Stimulated activated memory B cell treated with anti-CD40 and anti-IgM and Interleukin-4, amounts not matched to agents 10 μg/mL and 1 μg/mL and 100 μg/mL, for 72 hours (primary cell): ENCODE results near the gene MCTP2.
"Not testable (repeated sequence)": the region's sequence is repeated elsewhere in the genome, so short reads cannot be mapped to it uniquely, and the experiment has no call there.

ENCODE experiments used
- ATAC-seq: fragments of 150-1000 bp; cut with Tn5 transposase; 2 replicates; pipeline ENCODE4 v1.10.0; 2021
- H3K27ac Mint-ChIP-seq: one replicate; pipeline ENCODE4 v1.8.0; 2022; ENCODE audit warnings: mild to moderate bottlenecking, mixed read lengths
- H3K27me3 Mint-ChIP-seq: one replicate; pipeline ENCODE4 v1.8.0; 2022; ENCODE audit warnings: mixed read lengths
- H3K36me3 Mint-ChIP-seq: one replicate; pipeline ENCODE4 v1.8.0; 2022; ENCODE audit warnings: mixed read lengths
- H3K4me1 Mint-ChIP-seq: one replicate; pipeline ENCODE4 v1.8.0; 2022; ENCODE audit warnings: mixed read lengths
- H3K4me3 Mint-ChIP-seq: one replicate; pipeline ENCODE4 v1.8.0; 2022; ENCODE audit warnings: mild to moderate bottlenecking, moderate library complexity, mixed read lengths
- H3K9me3 Mint-ChIP-seq: one replicate; pipeline ENCODE4 v1.8.0; 2022; ENCODE audit warnings: mixed read lengths

MCTP2 gene

GRCh38 chr15:94247789-94248638 is 16.7 kb downstream of the MCTP2 start:
- Mint-ChIP-seq H3K4me1 (peaks cover 29% of the 10 kb centered on the region), H3K27me3 (no peaks in the 10 kb centered on the region), H3K36me3 (peaks cover 11% of the 10 kb centered on the region), H3K9me3 (no peaks in the 10 kb centered on the region), H3K27ac (no peak overlapping the region), H3K4me3 (no peak overlapping the region)
- no peak for ATAC-seq

- peaks cover 15% of the 10 kb centered on the region for H3K36me3 Mint-ChIP-seq
- no peaks in the 10 kb centered on the region for H3K27me3 Mint-ChIP-seq
- no peak for ATAC-seq
- no peak overlapping the region for H3K27ac Mint-ChIP-seq
- H3K9me3 Mint-ChIP-seq, result no peaks in the 10 kb centered on the region
- no peak overlapping the region for H3K4me3 Mint-ChIP-seq
- peaks cover 49% of the 10 kb centered on the region for H3K4me1 Mint-ChIP-seq
Measured at GRCh38 chr15:94250801-94251200, 19.4 kb downstream of the MCTP2 start.

DNA sequence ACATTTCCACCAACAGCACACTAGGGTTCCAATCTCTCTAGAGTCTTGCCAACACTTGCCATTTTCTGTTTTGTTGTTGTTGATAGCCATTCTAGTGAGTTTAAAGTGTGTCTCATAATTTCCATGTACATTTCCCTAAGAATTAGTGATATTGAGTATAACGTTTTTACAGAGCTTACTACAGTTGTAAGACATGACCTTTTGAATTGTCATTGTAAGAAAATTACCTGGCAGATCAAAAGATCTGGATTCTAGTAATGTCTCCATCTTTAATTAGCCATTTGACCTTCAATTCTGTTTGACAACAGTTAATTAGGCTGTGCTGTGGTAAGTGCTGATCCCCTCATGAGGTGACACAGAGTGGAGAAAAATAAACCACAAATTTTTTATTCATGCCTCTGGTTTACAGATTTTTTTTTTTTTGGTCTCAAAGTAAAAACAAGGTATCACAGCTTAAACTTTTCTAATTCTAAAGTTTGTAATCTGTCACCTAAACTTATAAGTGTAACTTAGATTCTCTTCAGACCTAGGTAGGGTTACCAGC is 20.9 kb downstream of the MCTP2 start:
- no peaks in the 10 kb centered on the region for H3K9me3 Mint-ChIP-seq
- no peaks in the 10 kb centered on the region for H3K27me3 Mint-ChIP-seq
- H3K4me1 Mint-ChIP-seq, result peaks cover 51% of the 10 kb centered on the region
- peaks cover 15% of the 10 kb centered on the region for H3K36me3 Mint-ChIP-seq
- H3K27ac Mint-ChIP-seq, result no peak overlapping the region
- no peak for ATAC-seq
- no peak overlapping the region for H3K4me3 Mint-ChIP-seq

DNA sequence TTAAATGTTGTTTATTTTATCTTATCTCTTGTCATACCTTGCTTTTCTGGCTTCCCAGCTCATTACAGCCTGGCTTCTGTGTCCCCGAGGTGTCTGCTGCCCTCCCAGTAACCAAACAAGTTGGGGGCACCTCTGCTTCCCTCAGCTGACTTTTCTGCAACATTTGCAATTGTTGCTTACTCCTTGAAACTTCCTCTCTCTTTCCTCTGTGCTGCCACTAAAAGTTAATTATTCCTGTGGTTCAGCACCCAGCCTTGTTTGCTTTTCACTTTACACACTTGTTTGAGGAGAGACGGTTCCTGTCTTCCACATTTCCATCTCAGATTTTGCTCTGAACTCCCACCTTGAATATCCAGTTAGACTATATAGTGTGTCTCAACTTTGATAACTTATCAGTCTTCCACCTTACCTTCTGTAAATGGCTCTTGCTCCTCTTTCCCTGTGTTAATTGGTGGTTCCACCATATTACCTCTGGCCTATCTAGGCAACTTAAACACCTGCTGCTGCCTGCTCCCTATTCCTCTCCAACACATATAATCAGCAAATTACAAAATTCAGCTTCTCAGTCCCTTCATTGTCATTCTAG is 21.6 kb downstream of the MCTP2 start:
- Mint-ChIP-seq H3K27me3 (no peaks in the 10 kb centered on the region), H3K9me3 (no peaks in the 10 kb centered on the region), H3K27ac (peak overlapping the region; percentile 17), H3K36me3 (peaks cover 15% of the 10 kb centered on the region), H3K4me1 (peaks cover 50% of the 10 kb centered on the region), H3K4me3 (no peak overlapping the region)
- ATAC-seq, result no peak

GRCh38 chr15:94253742-94254141 is 22.4 kb downstream of the MCTP2 start:
- Mint-ChIP-seq H3K4me3 (no peak overlapping the region), H3K4me1 (peaks cover 57% of the 10 kb centered on the region), H3K27me3 (no peaks in the 10 kb centered on the region), H3K36me3 (peaks cover 15% of the 10 kb centered on the region), H3K9me3 (no peaks in the 10 kb centered on the region), H3K27ac (peak overlapping the region; percentile 17)
- peak; percentile 53 for ATAC-seq

- Mint-ChIP-seq H3K4me1 (peaks cover 75% of the 10 kb centered on the region), H3K27me3 (no peaks in the 10 kb centered on the region), H3K4me3 (no peak overlapping the region), H3K9me3 (no peaks in the 10 kb centered on the region), H3K27ac (no peak overlapping the region), H3K36me3 (peaks cover 15% of the 10 kb centered on the region)
- ATAC-seq, result no peak
Measured at GRCh38 chr15:94255540-94255939, 24.2 kb downstream of the MCTP2 start.

GRCh38 chr15:94256511-94256910 is 25.1 kb downstream of the MCTP2 start:
- no peak for ATAC-seq
- H3K27ac Mint-ChIP-seq, result peak overlapping the region; percentile 16
- no peaks in the 10 kb centered on the region for H3K27me3 Mint-ChIP-seq
- peaks cover 83% of the 10 kb centered on the region for H3K4me1 Mint-ChIP-seq
- H3K9me3 Mint-ChIP-seq, result no peaks in the 10 kb centered on the region
- H3K36me3 Mint-ChIP-seq, result peaks cover 14% of the 10 kb centered on the region
- no peak overlapping the region for H3K4me3 Mint-ChIP-seq

- peaks cover 74% of the 10 kb centered on the region for H3K4me1 Mint-ChIP-seq
Measured at GRCh38 chr15:94257776-94258175, 26.4 kb downstream of the MCTP2 start.

DNA sequence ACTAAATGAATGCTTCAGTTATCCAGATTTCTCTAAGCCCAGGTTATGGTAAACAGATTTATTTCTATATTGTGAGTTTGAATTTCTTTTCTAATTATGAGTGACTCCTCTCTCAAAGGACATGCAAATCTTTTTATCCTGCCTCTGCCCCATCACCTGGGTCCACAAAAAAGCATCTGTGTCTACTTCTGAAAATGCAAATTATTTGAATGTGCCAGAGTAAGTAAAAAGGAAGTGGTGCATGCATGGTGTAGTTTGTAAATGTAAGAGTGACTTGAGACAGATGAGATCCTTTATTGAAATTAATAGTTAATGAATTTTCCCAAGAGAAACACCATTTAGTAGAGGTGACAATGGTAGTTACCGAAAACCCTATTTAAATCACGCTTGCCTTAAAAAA is 26.9 kb downstream of the MCTP2 start:
- peak; percentile 91 for ATAC-seq
- peaks cover 2% of the 10 kb centered on the region for H3K36me3 Mint-ChIP-seq
- H3K9me3 Mint-ChIP-seq, result no peaks in the 10 kb centered on the region
- H3K4me1 Mint-ChIP-seq, result peaks cover 74% of the 10 kb centered on the region
- H3K27me3 Mint-ChIP-seq, result no peaks in the 10 kb centered on the region
- H3K4me3 Mint-ChIP-seq, result no peak overlapping the region
- peak overlapping the region; percentile 16 for H3K27ac Mint-ChIP-seq

More at GRCh38 chr15:94257776-94258175, 26.4 kb downstream of the MCTP2 start:
- not testable (repeated sequence) for H3K36me3 Mint-ChIP-seq, H3K4me3 Mint-ChIP-seq, ATAC-seq, H3K9me3 Mint-ChIP-seq, H3K27me3 Mint-ChIP-seq
- peak overlapping the region; percentile 16 for H3K27ac Mint-ChIP-seq

DNA sequence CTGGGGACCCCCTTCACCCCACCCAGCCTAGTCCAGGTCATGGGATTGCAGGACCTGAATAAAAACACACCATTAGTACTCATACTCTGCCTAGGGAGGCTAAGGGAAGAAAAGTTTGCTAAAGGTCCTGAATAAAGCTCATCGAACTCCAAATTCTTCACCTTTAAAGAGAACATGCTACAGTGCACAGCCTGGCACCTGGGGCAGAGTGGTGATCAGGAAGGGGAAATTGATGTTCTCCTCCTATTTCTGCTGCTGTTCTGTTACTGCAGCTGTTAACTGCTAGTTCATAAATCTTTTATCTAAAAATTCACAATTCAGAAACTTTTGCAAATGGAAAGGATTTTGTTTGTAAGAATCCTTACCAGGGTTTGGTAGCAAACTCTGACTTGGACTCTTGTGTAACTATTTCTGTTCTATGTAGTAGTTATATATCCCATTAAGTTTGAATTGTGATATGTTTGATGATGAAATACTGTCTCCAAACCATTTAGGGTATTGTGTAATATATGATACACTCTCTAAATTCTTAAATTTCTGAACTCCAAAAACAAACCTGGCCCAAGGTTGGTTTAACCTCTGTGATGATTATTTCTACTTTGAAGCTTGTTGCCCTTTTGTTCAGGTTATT is 27.9 kb downstream of the MCTP2 start:
- no peak overlapping the region for H3K4me3 Mint-ChIP-seq

DNA sequence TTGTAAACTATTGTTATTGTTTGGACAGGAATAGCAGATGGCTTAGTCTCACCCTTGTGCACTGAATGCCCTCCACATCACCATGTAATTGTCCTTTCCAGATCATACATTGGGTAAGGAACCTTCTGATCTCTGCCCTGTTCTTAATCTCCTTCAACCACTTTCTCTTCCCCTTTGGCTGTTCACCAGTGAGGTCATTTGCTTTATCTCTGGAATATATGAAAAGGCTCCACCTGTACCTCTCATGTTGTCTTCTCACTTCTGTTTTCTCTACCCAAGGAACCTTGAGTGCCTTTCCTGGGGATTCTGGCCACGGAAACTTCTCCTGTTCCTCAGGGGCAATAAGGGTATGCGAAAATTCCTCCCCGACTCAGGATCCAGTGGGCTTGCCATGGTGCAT is 28.5 kb downstream of the MCTP2 start:
- peak; percentile 62 for ATAC-seq
- Mint-ChIP-seq H3K4me1 (peaks cover 73% of the 10 kb centered on the region), H3K9me3 (no peaks in the 10 kb centered on the region), H3K27ac (peak overlapping the region; percentile 16), H3K27me3 (no peaks in the 10 kb centered on the region), H3K36me3 (no peaks in the 10 kb centered on the region), H3K4me3 (no peak overlapping the region)

More for the DNA sequence above, 27.9 kb downstream of the MCTP2 start:
- H3K27me3 Mint-ChIP-seq, result no peaks in the 10 kb centered on the region
- no peak for ATAC-seq
- peak overlapping the region; percentile 16 for H3K27ac Mint-ChIP-seq
- no peaks in the 10 kb centered on the region for H3K9me3 Mint-ChIP-seq
- H3K36me3 Mint-ChIP-seq, result no peaks in the 10 kb centered on the region
- peaks cover 74% of the 10 kb centered on the region for H3K4me1 Mint-ChIP-seq

- peak overlapping the region; percentile 82 for H3K27ac Mint-ChIP-seq
- H3K9me3 Mint-ChIP-seq, result no peaks in the 10 kb centered on the region
- H3K27me3 Mint-ChIP-seq, result no peaks in the 10 kb centered on the region
- no peak for ATAC-seq
- H3K4me1 Mint-ChIP-seq, result peaks cover 66% of the 10 kb centered on the region
- no peaks in the 10 kb centered on the region for H3K36me3 Mint-ChIP-seq
- no peak overlapping the region for H3K4me3 Mint-ChIP-seq
Measured at GRCh38 chr15:94262201-94262600, 30.8 kb downstream of the MCTP2 start.

DNA sequence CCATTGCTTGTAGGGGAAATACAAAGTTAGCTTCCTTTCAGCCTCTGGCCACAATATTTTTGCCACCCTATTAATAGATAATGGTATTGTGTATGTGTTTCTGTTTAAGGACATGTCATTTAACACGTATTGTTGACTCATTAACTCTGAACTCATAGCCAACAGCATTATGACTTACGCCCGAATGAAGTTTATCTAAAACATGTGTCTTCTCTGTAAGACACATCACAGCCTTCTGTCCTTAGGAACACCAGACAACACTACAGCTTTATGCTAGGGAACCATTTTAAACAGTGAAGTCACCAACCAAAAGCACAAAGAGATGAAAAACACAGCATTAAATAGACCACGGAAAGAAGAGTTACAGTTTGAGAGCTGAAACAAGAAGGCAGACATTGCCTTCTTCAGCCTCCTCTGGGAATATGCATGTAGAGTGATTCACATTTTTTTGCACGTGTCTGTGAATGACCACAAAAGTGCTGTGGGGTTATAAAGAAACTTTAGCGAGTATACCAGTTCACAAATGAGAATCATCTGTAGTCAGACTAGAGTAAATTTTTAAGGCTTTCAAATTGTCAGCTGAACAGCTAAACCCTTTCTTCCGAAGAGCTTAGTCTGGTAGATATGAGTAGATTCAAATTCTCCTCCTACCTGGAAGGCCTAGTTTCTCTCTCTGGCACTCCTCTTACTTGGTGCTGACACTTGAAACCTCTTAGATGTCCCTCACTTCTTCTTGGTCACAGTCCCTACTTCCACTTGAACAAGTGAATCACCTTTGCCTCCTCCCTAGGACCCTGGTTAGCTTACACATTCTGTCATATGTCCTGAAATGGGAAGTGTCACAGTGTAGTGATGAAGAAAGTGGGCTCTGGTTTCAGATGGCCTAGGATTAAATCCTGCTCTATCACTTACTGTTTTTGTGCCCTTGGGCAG is 32.2 kb downstream of the MCTP2 start:
- Mint-ChIP-seq H3K9me3 (no peaks in the 10 kb centered on the region), H3K36me3 (peaks cover 5% of the 10 kb centered on the region), H3K27me3 (no peaks in the 10 kb centered on the region), H3K4me1 (peaks cover 63% of the 10 kb centered on the region), H3K4me3 (peak overlapping the region; percentile 4), H3K27ac (peak overlapping the region; percentile 82)
- peak; percentile 56 for ATAC-seq

GRCh38 chr15:94265009-94265408 is 33.6 kb downstream of the MCTP2 start:
- Mint-ChIP-seq H3K27ac (no peak overlapping the region), H3K27me3 (no peaks in the 10 kb centered on the region), H3K9me3 (no peaks in the 10 kb centered on the region), H3K4me1 (peaks cover 49% of the 10 kb centered on the region), H3K36me3 (peaks cover 6% of the 10 kb centered on the region), H3K4me3 (no peak overlapping the region)
- no peak for ATAC-seq
